Measurements from ENCODE around the gene PLPPR5. TPM values are rescaled to one million over a fixed set of nuclear protein-coding genes. Genes with fewer than 3 reads are reported as not detected.

PLPPR5 gene
- total and polyA plus RNA-seq, 9 of the 15 experiments (the other 6 are each of a cell fraction or from before 2014, with no cell fraction given): not detected

DNA sequence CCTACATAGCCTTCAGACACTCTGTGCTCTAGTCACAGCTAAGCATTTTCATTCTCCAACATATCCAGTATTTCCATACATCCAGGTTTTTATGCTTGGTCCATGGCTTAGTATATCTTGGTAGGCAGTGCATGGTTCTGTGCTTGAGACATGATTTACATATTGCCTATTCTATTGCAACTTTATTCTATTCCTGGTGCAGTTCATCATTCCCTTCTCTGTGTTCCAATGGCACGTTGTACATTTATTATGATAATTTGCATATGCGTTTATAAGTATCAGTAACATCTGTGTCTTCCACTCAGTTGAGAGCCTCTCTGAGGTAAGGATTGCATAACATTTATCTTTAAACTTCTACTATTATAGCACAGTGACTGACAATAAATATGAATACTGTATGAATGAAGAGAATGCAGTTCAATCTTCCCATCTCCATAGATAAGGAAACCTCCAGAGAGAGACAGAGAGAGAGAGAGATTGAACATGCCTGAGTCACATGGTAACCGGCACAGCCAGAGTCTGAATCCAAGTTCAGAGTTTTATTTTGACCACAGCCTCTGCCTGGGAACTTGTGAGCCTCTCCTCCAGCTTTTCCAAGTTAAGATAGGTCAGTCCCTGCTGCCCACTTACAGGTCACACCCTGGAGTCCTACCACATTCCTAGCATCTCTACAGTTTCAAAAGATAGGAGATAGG is 41.5 kb downstream of the PLPPR5 start:
- Histone ChIP-seq H3K27me3 (ENCODE audit: control insufficient read depth in 2 of 2, insufficient read depth in 2 of 2, low read length in 2 of 2) (no peaks in the 10 kb centered on the region), H3K9me1 (ENCODE audit: control insufficient read depth, insufficient read depth, low read length) (no peaks in the 10 kb centered on the region), H3K4me2 (ENCODE audit: insufficient read depth, low read length) (no peak overlapping the region), H3K36me3 (ENCODE audit: control insufficient read depth, insufficient read depth, low read length) (no peaks in the 10 kb centered on the region), H3K27ac (ENCODE audit: extremely low read depth, low read depth, low read length) (no peak overlapping the region), H2AFZ (ENCODE audit: low read depth, low read length) (no peak overlapping the region), H3K4me3 (no peak overlapping the region), H3K79me2 (ENCODE audit: control insufficient read depth, insufficient read depth, low read length) (no peaks in the 10 kb centered on the region), H3K9me3 (replicated peaks; ENCODE audit: control insufficient read depth, insufficient read depth, low read depth, low read length) (no peaks in the 10 kb centered on the region), H3K4me1 (replicated peaks in 1 of 2; ENCODE audit: control insufficient read depth in 2 of 2, insufficient read depth in 2 of 2, low read length in 2 of 2) (no peaks in the 10 kb centered on the region), H3K9ac (ENCODE audit: insufficient read depth in 1 of 2, low read depth in 2 of 2, low read length in 2 of 2) (no peak overlapping the region), H4K20me1 (replicated peaks; ENCODE audit: control insufficient read depth, insufficient read depth, low read length) (no peaks in the 10 kb centered on the region)
- ChIA-PET CTCF (ENCODE audit: low intra/inter-chr PET ratio) (no interaction called here), POLR2A (no interaction called here)
- TF ChIP-seq ZNF174 (CRISPR knock-in tag; IDR thresholded peaks at IDR 0.05): no peak
- TF ChIP-seq, protein P1, sequence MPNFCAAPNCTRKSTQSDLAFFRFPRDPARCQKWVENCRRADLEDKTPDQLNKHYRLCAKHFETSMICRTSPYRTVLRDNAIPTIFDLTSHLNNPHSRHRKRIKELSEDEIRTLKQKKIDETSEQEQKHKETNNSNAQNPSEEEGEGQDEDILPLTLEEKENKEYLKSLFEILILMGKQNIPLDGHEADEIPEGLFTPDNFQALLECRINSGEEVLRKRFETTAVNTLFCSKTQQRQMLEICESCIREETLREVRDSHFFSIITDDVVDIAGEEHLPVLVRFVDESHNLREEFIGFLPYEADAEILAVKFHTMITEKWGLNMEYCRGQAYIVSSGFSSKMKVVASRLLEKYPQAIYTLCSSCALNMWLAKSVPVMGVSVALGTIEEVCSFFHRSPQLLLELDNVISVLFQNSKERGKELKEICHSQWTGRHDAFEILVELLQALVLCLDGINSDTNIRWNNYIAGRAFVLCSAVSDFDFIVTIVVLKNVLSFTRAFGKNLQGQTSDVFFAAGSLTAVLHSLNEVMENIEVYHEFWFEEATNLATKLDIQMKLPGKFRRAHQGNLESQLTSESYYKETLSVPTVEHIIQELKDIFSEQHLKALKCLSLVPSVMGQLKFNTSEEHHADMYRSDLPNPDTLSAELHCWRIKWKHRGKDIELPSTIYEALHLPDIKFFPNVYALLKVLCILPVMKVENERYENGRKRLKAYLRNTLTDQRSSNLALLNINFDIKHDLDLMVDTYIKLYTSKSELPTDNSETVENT (CRISPR knock-in tag; IDR thresholded peaks at IDR 0.05): no peak
- TF ChIP-seq MCM7 (IDR thresholded peaks at IDR 0.05): no peak
- TF ChIP-seq, protein P2, sequence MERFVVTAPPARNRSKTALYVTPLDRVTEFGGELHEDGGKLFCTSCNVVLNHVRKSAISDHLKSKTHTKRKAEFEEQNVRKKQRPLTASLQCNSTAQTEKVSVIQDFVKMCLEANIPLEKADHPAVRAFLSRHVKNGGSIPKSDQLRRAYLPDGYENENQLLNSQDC (CRISPR knock-in tag; IDR thresholded peaks at IDR 0.05): no peak
- ATAC-seq (no peak), FAIRE-seq (no peak), DNase-seq (ENCODE audit: extremely low read depth in 1 of 4, low spot score in 3 of 4) (no peak)
- 0% methylated on average over 3 of the region's 3 CpGs for WGBS (ENCODE audit: insufficient coverage, low coverage, missing lambda C conversion rate)
- in situ Hi-C loops (cut with MboI): no loop called here
- intact Hi-C loops (cut with micrococcal nuclease): no loop called here
- no TSS peak for BruUV-seq (replicated peaks)
